HepG2 (cell line): ENCODE measurements around the gene FAM171A2. TPM values are rescaled to one million over a fixed set of nuclear protein-coding genes. Genes with fewer than 3 reads are reported as not detected.

Source experiments
- ARNT ChIP-seq: fragments of 450-650 bp; IDR thresholded peaks from 2 replicates; pipeline ENCODE4 v1.6.1; 2017
- CREB1 ChIP-seq, 2 experiments: fragments of 450-650 bp in 1 of 2; IDR thresholded peaks; 2 replicates each; pipeline ENCODE4 v1.6.1; 2016 to 2017; ENCODE audit warnings: control low read depth in 1 of 2, mild to moderate bottlenecking in 1 of 2, missing compliant biosample characterization in 1 of 2, missing genetic modification characterization in 1 of 2
- DNMT1 ChIP-seq: sonication (generic); formaldehyde crosslinking; IDR thresholded peaks from 2 replicates; pipeline ENCODE4 v1.5.1; 2020; ENCODE audit warnings: mild to moderate bottlenecking, missing genetic modification reagents
- EEA1 ChIP-seq: sonication (generic); formaldehyde crosslinking; IDR thresholded peaks from 2 replicates; pipeline ENCODE4 v1.5.1; 2020; ENCODE audit warnings: mild to moderate bottlenecking, missing genetic modification reagents, borderline replicate concordance
- FOSL1 ChIP-seq: sonication (generic); formaldehyde crosslinking; IDR thresholded peaks from 2 replicates; pipeline ENCODE4 v1.9.0; 2021; ENCODE audit warnings: missing genetic modification reagents, borderline replicate concordance
- GFI1 ChIP-seq: sonication (generic); formaldehyde crosslinking; IDR thresholded peaks from 2 replicates; pipeline ENCODE4 v1.5.0; 2020; ENCODE audit warnings: missing genetic modification reagents, mild to moderate bottlenecking, borderline replicate concordance
- PAX8 ChIP-seq: sonication (generic); formaldehyde crosslinking; IDR thresholded peaks from 2 replicates; pipeline ENCODE4 v1.8.0; 2022; ENCODE audit warnings: mild to moderate bottlenecking, missing genetic modification reagents, borderline replicate concordance
- POLR2AphosphoS5 ChIP-seq: IDR thresholded peaks from 2 replicates; pipeline ENCODE4 v1.6.1; 2012; ENCODE audit warnings: low read depth, low read length
- PPARG ChIP-seq: conservative IDR thresholded peaks from 2 replicates; pipeline ENCODE4 v1.6.1; 2016; ENCODE audit warnings: missing biosample characterization, missing genetic modification reagents
- RAD21 ChIP-seq: fragments of 450-650 bp; formaldehyde crosslinking; IDR thresholded peaks from 2 replicates; pipeline ENCODE4 v1.5.0; 2020; ENCODE audit warnings: mild to moderate bottlenecking
- SALL2 ChIP-seq: sonication (generic); formaldehyde crosslinking; IDR thresholded peaks from 2 replicates; pipeline ENCODE4 v1.8.1; 2023; ENCODE audit warnings: mild to moderate bottlenecking, missing genetic modification reagents, inconsistent platforms
- SOX5 ChIP-seq: IDR thresholded peaks from 2 replicates; pipeline ENCODE4 v1.6.1; 2016; ENCODE audit warnings: borderline replicate concordance
- TARDBP ChIP-seq: sonication (generic); formaldehyde crosslinking; IDR thresholded peaks from 2 replicates; pipeline ENCODE4 v1.8.0; 2022; ENCODE audit warnings: mild to moderate bottlenecking, missing genetic modification reagents
- ZNF138 ChIP-seq: sonication (generic); formaldehyde crosslinking; IDR thresholded peaks from 2 replicates; pipeline ENCODE4 v1.5.0; 2020; ENCODE audit warnings: mild to moderate bottlenecking, low read depth, missing genetic modification reagents
- ZNF709 ChIP-seq: sonication (generic); formaldehyde crosslinking; IDR thresholded peaks from 2 replicates; pipeline ENCODE4 v1.5.0; 2020; ENCODE audit warnings: mild to moderate bottlenecking, missing genetic modification reagents
- ZNF839 ChIP-seq: sonication (generic); formaldehyde crosslinking; IDR thresholded peaks from 2 replicates; pipeline ENCODE4 v1.4.0; 2020; ENCODE audit warnings: missing genetic modification reagents, mild to moderate bottlenecking, borderline replicate concordance
- polyA plus RNA-seq, 8 experiments: library from polyadenylated mRNA; depleted of rRNA in 3 of 8; stranded (reverse) in 7 of 8; unstranded in 1 of 8; fragments of >200 nt; fragmentation: Illumina TruSeq in 4 of 8; extraction: Trizol in 4 of 8; gene quantifications; 2 replicates each; pipeline versions ENCODE4 v1.2.1 to v1.2.3, GENCODE V29; 2011 to 2016; ENCODE audit warnings: low read depth in 4 of 8, missing spikeins in 1 of 8, mixed read lengths in 1 of 8; ENCODE audit not compliant: insufficient read depth in 1 of 8
- total RNA-seq, 5 experiments: library from RNA; depleted of rRNA; stranded (reverse); fragments of >200 nt; fragmentation: Illumina TruSeq; extraction: Trizol; gene quantifications; 2 replicates each; pipeline ENCODE4 v1.2.3, GENCODE V29; 2016; ENCODE audit warnings: low read depth in 1 of 5
- TF ChIP-seq, protein P1 (sequence below): IDR thresholded peaks from 2 replicates; pipeline ENCODE4 v1.6.1; 2016; ENCODE audit warnings: missing compliant biosample characterization, missing genetic modification reagents, borderline replicate concordance
- TF ChIP-seq, protein P2 (sequence below): sonication (generic); IDR thresholded peaks from 2 replicates; pipeline ENCODE4 v1.6.1; 2016; ENCODE audit warnings: low read depth, borderline replicate concordance
- TF ChIP-seq, protein P3 (sequence below): sonication (generic); formaldehyde crosslinking; IDR thresholded peaks from 2 replicates; pipeline ENCODE4 v1.4.0; 2020; ENCODE audit warnings: missing genetic modification reagents, borderline replicate concordance
- TF ChIP-seq, protein P4 (sequence below): IDR thresholded peaks from 2 replicates; pipeline ENCODE4 v1.6.1; 2012; ENCODE audit warnings: inconsistent platforms
- TF ChIP-seq, protein P5 (sequence below): sonication (generic); formaldehyde crosslinking; IDR thresholded peaks from 2 replicates; pipeline ENCODE4 v1.4.0; 2020; ENCODE audit warnings: missing genetic modification reagents

FAM171A2 gene
- total and polyA plus RNA-seq, 2 of the 13 experiments (the other 11 are each of a cell fraction or from before 2014, with no cell fraction given) = 1.8 to 3.6 TPM

DNA sequence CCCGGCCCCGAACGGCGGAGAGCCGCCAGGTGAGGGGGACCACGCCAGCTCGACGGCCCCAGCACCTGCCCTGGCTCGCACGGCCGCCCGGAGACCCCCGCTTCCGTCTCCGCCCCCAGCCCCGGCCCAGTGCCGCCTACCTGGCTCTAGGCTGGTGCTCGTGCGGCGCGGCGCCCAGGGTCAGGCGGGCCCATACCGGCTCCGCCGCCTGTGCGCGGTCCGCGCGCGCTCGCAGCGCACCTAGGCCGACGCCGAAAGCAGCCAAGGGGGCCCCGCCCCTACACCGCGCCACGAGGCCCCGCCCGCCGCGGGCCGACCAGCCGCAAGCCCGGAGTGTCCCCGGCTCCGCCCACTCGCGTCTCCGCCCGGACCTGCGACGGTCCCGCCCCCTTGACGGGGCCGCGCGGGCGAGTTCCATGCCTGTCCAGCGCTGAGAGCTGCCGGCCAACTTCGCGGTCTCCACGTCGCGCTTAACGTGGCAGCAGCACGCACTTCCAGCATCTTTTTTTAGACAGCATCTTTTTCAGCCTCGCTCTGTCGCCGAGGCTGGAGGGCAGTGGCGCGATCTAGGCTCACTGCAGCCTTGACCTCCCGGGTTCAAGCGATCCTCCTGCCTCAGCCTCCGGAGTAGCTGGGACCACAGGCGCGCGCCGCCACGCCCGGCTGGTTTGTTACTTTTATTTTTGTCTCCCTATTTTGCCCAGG lies 38.9 kb downstream of the FAM171A2 start, which contains the start of gene SLC25A39 (continued):
- TF ChIP-seq, protein P1, sequence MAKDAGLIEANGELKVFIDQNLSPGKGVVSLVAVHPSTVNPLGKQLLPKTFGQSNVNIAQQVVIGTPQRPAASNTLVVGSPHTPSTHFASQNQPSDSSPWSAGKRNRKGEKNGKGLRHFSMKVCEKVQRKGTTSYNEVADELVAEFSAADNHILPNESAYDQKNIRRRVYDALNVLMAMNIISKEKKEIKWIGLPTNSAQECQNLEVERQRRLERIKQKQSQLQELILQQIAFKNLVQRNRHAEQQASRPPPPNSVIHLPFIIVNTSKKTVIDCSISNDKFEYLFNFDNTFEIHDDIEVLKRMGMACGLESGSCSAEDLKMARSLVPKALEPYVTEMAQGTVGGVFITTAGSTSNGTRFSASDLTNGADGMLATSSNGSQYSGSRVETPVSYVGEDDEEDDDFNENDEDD (CRISPR knock-in tag) = peak; percentile 81; the same call in 1 of the 2 replicates
- TF ChIP-seq, protein P2, sequence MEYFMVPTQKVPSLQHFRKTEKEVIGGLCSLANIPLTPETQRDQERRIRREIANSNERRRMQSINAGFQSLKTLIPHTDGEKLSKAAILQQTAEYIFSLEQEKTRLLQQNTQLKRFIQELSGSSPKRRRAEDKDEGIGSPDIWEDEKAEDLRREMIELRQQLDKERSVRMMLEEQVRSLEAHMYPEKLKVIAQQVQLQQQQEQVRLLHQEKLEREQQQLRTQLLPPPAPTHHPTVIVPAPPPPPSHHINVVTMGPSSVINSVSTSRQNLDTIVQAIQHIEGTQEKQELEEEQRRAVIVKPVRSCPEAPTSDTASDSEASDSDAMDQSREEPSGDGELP = no peak
- TF ChIP-seq SALL2 (CRISPR knock-in tag) = peak; percentile 82
- TF ChIP-seq ZNF709 (CRISPR knock-in tag) = peak; percentile 85
- TF ChIP-seq, protein P3, sequence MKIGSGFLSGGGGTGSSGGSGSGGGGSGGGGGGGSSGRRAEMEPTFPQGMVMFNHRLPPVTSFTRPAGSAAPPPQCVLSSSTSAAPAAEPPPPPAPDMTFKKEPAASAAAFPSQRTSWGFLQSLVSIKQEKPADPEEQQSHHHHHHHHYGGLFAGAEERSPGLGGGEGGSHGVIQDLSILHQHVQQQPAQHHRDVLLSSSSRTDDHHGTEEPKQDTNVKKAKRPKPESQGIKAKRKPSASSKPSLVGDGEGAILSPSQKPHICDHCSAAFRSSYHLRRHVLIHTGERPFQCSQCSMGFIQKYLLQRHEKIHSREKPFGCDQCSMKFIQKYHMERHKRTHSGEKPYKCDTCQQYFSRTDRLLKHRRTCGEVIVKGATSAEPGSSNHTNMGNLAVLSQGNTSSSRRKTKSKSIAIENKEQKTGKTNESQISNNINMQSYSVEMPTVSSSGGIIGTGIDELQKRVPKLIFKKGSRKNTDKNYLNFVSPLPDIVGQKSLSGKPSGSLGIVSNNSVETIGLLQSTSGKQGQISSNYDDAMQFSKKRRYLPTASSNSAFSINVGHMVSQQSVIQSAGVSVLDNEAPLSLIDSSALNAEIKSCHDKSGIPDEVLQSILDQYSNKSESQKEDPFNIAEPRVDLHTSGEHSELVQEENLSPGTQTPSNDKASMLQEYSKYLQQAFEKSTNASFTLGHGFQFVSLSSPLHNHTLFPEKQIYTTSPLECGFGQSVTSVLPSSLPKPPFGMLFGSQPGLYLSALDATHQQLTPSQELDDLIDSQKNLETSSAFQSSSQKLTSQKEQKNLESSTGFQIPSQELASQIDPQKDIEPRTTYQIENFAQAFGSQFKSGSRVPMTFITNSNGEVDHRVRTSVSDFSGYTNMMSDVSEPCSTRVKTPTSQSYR (CRISPR knock-in tag) = peak; percentile 58; the same call in 1 of the 2 replicates
- TF ChIP-seq ARNT = no peak
- TF ChIP-seq SOX5 = 0 out of 2 replicates have a peak, but pooled peaks have one; percentile 21
- TF ChIP-seq RAD21 (CRISPR knock-in tag) = peak; percentile 71
- TF ChIP-seq PPARG (CRISPR knock-in tag) = peak; percentile 37; the same call in 1 of the 2 replicates
- TF ChIP-seq, protein P4, sequence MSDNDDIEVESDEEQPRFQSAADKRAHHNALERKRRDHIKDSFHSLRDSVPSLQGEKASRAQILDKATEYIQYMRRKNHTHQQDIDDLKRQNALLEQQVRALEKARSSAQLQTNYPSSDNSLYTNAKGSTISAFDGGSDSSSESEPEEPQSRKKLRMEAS = peak; percentile 94
- TF ChIP-seq EEA1 (CRISPR knock-in tag) = peak; percentile 28; the same call in 1 of the 2 replicates
- TF ChIP-seq ZNF138 = peak; percentile 54; the same call in 1 of the 2 replicates
- TF ChIP-seq POLR2AphosphoS5 = peak; percentile 53; the same call in 1 of the 2 replicates
- TF ChIP-seq GFI1 (CRISPR knock-in tag) = peak; percentile 1; the same call in 1 of the 2 replicates
- TF ChIP-seq FOSL1 (CRISPR knock-in tag) = peak; percentile 6; the same call in 1 of the 2 replicates
- TF ChIP-seq DNMT1 (CRISPR knock-in tag) = peak; percentile 37; the same call in 1 of the 2 replicates
- TF ChIP-seq PAX8 = peak; percentile 96
- peak; percentile 31; the same call in 1 of the 2 replicates for TF ChIP-seq TARDBP (CRISPR knock-in tag)
- TF ChIP-seq CREB1 (IDR thresholded peaks at IDR 0.05) = peak; percentile 41; the same call in 1 of the 2 replicates
- no peak for TF ChIP-seq CREB1 (CRISPR knock-in tag; IDR thresholded peaks at IDR 0.05)
- TF ChIP-seq ZNF839 (CRISPR knock-in tag) = no peak; the same call in 1 of the 2 replicates
- TF ChIP-seq, protein P5, sequence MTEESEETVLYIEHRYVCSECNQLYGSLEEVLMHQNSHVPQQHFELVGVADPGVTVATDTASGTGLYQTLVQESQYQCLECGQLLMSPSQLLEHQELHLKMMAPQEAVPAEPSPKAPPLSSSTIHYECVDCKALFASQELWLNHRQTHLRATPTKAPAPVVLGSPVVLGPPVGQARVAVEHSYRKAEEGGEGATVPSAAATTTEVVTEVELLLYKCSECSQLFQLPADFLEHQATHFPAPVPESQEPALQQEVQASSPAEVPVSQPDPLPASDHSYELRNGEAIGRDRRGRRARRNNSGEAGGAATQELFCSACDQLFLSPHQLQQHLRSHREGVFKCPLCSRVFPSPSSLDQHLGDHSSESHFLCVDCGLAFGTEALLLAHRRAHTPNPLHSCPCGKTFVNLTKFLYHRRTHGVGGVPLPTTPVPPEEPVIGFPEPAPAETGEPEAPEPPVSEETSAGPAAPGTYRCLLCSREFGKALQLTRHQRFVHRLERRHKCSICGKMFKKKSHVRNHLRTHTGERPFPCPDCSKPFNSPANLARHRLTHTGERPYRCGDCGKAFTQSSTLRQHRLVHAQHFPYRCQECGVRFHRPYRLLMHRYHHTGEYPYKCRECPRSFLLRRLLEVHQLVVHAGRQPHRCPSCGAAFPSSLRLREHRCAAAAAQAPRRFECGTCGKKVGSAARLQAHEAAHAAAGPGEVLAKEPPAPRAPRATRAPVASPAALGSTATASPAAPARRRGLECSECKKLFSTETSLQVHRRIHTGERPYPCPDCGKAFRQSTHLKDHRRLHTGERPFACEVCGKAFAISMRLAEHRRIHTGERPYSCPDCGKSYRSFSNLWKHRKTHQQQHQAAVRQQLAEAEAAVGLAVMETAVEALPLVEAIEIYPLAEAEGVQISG (CRISPR knock-in tag) = peak; percentile 80
